ENCODE results near the gene UVRAG. TPM values are rescaled to one million over a fixed set of nuclear protein-coding genes. Genes with fewer than 3 reads are reported as not detected.

UVRAG gene
- total and polyA plus RNA-seq, 5 donors from 2014 or later, result 13.7 to 37.2 (median 16.6) TPM

DNA sequence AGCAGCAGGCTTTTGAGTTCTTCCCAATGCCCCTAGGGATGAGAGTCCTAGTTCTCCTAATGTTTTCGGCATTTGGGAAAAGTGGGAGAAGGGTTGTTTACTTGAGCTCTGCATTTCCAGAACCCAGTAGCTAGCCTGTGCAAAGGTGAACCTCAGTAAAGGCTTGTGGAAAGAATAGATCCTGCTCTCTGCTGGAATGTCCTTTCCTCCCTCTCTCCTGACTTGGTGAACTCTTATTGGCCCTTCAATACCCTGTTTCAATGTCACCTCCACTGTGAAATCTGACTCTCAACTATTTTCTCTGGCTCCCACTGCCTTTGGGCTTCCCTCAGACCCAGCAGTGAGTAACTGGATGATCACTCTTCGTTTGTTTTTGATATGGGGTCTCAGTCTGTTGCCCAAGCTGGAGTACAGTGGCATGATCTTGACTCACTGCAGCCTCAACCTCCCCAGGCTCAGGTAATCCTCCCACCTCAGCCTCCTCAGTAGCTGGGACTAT is 2.4 kb upstream of the UVRAG start:
- Histone ChIP-seq H3K9me3 (ENCODE audit: control insufficient read depth in 2 of 2, low read length in 2 of 2) (no peaks in the 10 kb centered on the region), H3K27ac (ENCODE audit: insufficient read depth, low read length, poor library complexity, severe bottlenecking) (no peak overlapping the region), H3K4me3 (ENCODE audit: low read depth, low read length) (no peak overlapping the region), H3K36me3 (ENCODE audit: control insufficient read depth, insufficient read depth, low read length) (no peaks in the 10 kb centered on the region), H3K4me1 (ENCODE audit: control insufficient read depth, insufficient read depth, low read length, poor library complexity, severe bottlenecking) (peaks cover 28% of the 10 kb centered on the region), H3K27me3 (ENCODE audit: control insufficient read depth, insufficient read depth, low read length) (peaks cover 2% of the 10 kb centered on the region)
- H3K4me3 Mint-ChIP-seq, result no peak overlapping the region
- no peaks in the 10 kb centered on the region for H3K36me3 Mint-ChIP-seq
- DNase-seq (no peak), ATAC-seq (ENCODE audit: low read depth in 2 of 2) (no peak)
- no peaks in the 10 kb centered on the region for H3K9me3 Mint-ChIP-seq
- peak overlapping the region in 2 of 3 donors; percentile 31 to 76 for H3K27ac Mint-ChIP-seq
- H3K27me3 Mint-ChIP-seq, result peaks cover 11% of the 10 kb centered on the region
- H3K4me1 Mint-ChIP-seq, result peaks cover 0 to 18% (median 9%) of the 10 kb centered on the region in 4 donors

DNA sequence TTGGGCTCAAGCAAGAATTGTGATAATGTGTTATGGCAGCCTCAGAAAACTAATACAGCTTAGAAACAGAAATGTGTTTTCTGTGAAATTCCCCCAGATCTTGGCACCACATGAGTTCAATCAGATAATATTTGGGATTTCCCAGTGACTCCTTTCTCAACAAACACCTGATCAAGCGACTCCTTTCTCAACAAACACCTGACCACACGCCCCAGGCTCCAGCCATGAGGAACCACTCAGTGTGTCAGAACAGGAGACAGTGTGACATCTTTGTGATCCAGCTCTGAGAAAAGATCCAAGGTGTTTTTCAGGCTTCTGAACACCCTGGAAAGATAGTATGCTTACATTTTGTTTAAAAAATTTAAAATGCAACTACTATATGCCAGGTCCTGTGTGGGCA is 1.9 kb upstream of the UVRAG start:
- no peak for DNase-seq
- peak overlapping the region; percentile 55 to 95 (median 76) for H3K27ac Mint-ChIP-seq
- no peaks in the 10 kb centered on the region for H3K36me3 ChIP-seq (ENCODE audit: control insufficient read depth, insufficient read depth, low read length)

DNA sequence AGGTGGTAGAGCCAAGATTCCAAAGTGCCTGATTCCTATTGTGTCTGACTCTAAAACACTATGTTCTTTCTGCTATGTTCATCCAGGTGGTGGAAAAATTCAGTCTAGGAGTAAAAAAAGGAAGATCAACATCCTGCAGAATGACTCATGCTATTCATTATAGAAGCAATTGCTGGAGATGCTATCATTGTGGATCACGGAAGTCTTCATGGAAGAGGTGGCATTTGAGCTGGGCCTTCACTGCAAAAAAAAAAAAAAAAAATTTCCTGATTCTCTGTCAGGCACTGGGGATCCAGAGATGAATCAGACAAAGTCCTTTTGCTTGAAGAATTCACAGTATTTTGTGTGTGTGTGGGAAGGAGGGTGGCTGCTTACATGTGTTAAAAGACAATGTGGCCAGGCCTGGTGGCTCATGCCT is 1.4 kb upstream of the UVRAG start:
- Mint-ChIP-seq H3K4me1 (peaks cover 4 to 26% (median 15%) of the 10 kb centered on the region in 4 donors), H3K9me3 (no peaks in the 10 kb centered on the region), H3K27ac (peak overlapping the region; percentile 55 to 97 (median 95)), H3K36me3 (no peaks in the 10 kb centered on the region), H3K27me3 (peaks cover 11% of the 10 kb centered on the region), H3K4me3 (peak overlapping the region in 3 of 4 donors; percentile 95 to 98 (median 97))
- H3K4me1 ChIP-seq (ENCODE audit: control insufficient read depth, insufficient read depth, low read length, poor library complexity, severe bottlenecking), result peaks cover 29% of the 10 kb centered on the region
- H3K4me3 ChIP-seq (ENCODE audit: low read depth, low read length), result no peak overlapping the region
- ATAC-seq (ENCODE audit: low read depth in 2 of 2), result no peak
- H3K27ac ChIP-seq (ENCODE audit: insufficient read depth, low read length, poor library complexity, severe bottlenecking), result peak overlapping the region; percentile 84
- no peak for DNase-seq
- peaks cover 2% of the 10 kb centered on the region for H3K27me3 ChIP-seq (ENCODE audit: control insufficient read depth, insufficient read depth, low read length)
- H3K36me3 ChIP-seq (ENCODE audit: control insufficient read depth, insufficient read depth, low read length), result no peaks in the 10 kb centered on the region
- no peaks in the 10 kb centered on the region for H3K9me3 ChIP-seq (ENCODE audit: control insufficient read depth in 2 of 2, low read length in 2 of 2)

More for the DNA sequence above, 1.9 kb upstream of the UVRAG start:
- H3K36me3 Mint-ChIP-seq, result no peaks in the 10 kb centered on the region
- H3K27me3 Mint-ChIP-seq, result peaks cover 11% of the 10 kb centered on the region
- Histone ChIP-seq H3K4me3 (ENCODE audit: low read depth, low read length) (no peak overlapping the region), H3K27me3 (ENCODE audit: control insufficient read depth, insufficient read depth, low read length) (peaks cover 2% of the 10 kb centered on the region), H3K4me1 (ENCODE audit: control insufficient read depth, insufficient read depth, low read length, poor library complexity, severe bottlenecking) (peaks cover 29% of the 10 kb centered on the region), H3K27ac (ENCODE audit: insufficient read depth, low read length, poor library complexity, severe bottlenecking) (no peak overlapping the region), H3K9me3 (ENCODE audit: control insufficient read depth in 2 of 2, low read length in 2 of 2) (no peaks in the 10 kb centered on the region)
- no peak for ATAC-seq (ENCODE audit: low read depth in 2 of 2)
- H3K9me3 Mint-ChIP-seq, result no peaks in the 10 kb centered on the region
- H3K4me3 Mint-ChIP-seq, result peak overlapping the region in 2 of 4 donors; percentile 95 to 97
- peaks cover 2 to 21% (median 12%) of the 10 kb centered on the region in 4 donors for H3K4me1 Mint-ChIP-seq

DNA sequence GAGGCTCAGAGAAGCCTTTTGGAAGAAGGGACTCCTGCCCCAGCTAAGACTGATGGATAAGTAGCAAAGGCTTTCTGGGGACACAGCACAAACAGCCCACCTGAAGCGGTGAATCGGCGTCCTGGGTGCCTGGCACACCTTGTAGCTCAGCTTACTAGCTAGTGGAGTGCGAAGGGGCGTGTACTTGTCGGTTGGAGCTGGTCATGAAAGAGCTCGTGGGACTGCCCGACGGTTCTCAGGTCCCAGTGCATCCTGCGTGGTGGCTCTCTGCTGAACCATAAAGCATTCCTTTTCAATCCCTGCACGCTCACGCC is 690 bp upstream of the UVRAG start:
- Histone ChIP-seq H3K9me3 (ENCODE audit: control insufficient read depth in 2 of 2, low read length in 2 of 2) (no peaks in the 10 kb centered on the region), H3K4me3 (ENCODE audit: low read depth, low read length) (peak overlapping the region; percentile 88), H3K36me3 (ENCODE audit: control insufficient read depth, insufficient read depth, low read length) (no peaks in the 10 kb centered on the region), H3K27me3 (ENCODE audit: control insufficient read depth, insufficient read depth, low read length) (peaks cover 2% of the 10 kb centered on the region), H3K4me1 (ENCODE audit: control insufficient read depth, insufficient read depth, low read length, poor library complexity, severe bottlenecking) (peaks cover 29% of the 10 kb centered on the region), H3K27ac (ENCODE audit: insufficient read depth, low read length, poor library complexity, severe bottlenecking) (peak overlapping the region; percentile 84)
- Mint-ChIP-seq H3K4me1 (peaks cover 4 to 32% (median 20%) of the 10 kb centered on the region in 4 donors), H3K36me3 (no peaks in the 10 kb centered on the region), H3K9me3 (no peaks in the 10 kb centered on the region), H3K4me3 (peak overlapping the region in 3 of 4 donors; percentile 95 to 98 (median 97)), H3K27me3 (peaks cover 11% of the 10 kb centered on the region), H3K27ac (peak overlapping the region; percentile 95 to 98 (median 97))
- DNase-seq (no peak), ATAC-seq (ENCODE audit: low read depth in 2 of 2) (peak; percentile 30 to 33)

DNA sequence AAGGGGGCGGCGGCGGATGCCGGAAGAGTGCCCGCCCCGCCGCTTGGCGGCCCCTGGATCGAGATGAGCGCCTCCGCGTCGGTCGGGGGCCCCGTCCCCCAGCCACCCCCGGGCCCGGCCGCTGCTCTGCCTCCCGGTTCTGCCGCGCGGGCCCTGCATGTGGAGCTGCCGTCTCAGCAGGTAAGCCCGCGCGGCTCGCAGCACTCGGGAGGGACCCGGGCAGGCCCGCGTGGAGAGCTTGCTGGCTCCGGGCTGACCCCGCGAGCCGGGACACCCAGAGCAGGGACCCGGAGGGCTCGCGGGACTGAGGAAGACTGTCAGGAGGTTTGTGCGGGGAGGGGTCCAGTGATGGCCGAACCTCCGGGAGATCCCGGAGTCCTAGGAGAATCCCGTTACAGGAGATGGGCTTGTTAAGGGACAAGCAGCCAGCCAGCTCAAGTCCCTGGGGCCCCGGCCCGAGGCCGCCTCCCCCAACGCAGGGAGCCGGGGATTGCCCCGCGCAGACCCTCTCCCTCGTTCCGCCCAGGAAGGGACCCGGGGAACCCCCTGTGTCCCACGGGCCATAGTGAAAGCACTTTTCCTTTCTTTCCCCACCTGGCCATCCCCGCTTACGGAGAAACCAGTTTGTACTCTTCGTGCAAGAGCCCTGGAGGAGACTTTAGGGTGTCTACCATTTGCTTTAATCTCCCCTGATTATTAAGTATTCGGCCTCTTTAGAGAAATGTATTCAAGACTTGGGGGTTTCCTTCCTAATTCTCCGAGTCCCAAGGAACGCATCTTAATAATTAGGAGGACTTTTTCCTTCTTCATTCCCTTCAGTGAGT is 547 bp downstream of the UVRAG start:
- peak in 1 of 2 donors; percentile 11 for ATAC-seq (ENCODE audit: low read depth in 2 of 2)
- H3K4me3 ChIP-seq (ENCODE audit: low read depth, low read length), result peak overlapping the region; percentile 94
- H3K27me3 ChIP-seq (ENCODE audit: control insufficient read depth, insufficient read depth, low read length), result peaks cover 2% of the 10 kb centered on the region
- peaks cover 30% of the 10 kb centered on the region for H3K4me1 ChIP-seq (ENCODE audit: control insufficient read depth, insufficient read depth, low read length, poor library complexity, severe bottlenecking)
- H3K36me3 ChIP-seq (ENCODE audit: control insufficient read depth, insufficient read depth, low read length), result no peaks in the 10 kb centered on the region
- H3K27me3 Mint-ChIP-seq, result peaks cover 7% of the 10 kb centered on the region
- no peaks in the 10 kb centered on the region for H3K9me3 ChIP-seq (ENCODE audit: control insufficient read depth in 2 of 2, low read length in 2 of 2)
- no peaks in the 10 kb centered on the region for H3K9me3 Mint-ChIP-seq
- peak overlapping the region; percentile 84 for H3K27ac ChIP-seq (ENCODE audit: insufficient read depth, low read length, poor library complexity, severe bottlenecking)
- DNase-seq, result peak; percentile 29 to 55 (median 48)
- H3K4me3 Mint-ChIP-seq, result peak overlapping the region in 3 of 4 donors; percentile 95 to 98 (median 97)
- H3K36me3 Mint-ChIP-seq, result no peaks in the 10 kb centered on the region
- H3K27ac Mint-ChIP-seq, result peak overlapping the region; percentile 95 to 98 (median 97)
- peaks cover 4 to 35% (median 20%) of the 10 kb centered on the region in 4 donors for H3K4me1 Mint-ChIP-seq

DNA sequence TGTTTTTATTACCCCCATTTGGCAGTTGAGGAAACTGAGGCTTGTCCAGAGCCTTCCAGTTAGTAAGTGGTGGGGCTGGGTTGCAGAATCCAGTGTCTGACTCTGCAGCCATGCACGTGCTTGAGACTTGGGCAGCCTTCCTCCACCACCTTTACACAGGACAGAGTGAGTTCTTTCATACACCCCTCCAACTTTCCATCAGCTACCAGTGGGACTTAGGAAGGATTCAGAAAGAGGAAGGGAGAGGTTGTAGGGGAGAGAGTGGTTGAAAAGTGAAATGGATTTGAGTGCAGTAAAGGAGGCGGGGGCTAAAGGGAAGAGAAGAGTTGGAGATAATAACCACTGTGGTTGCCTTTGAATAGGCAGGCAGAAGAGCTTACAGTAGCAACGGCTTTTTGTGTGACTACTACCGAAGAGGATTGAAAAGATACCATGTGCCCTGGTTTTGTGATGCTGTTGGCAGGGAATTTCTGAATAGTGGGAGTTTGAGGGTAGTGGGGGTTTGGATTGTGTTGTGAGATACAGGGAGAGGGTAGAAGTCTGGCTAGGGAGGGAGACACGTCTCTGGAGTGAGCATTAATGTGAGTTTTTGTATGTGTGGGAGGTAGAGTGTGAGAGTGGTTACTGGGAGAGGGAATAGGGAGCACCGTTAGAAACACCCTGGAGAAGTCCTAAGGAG is 1.7 kb downstream of the UVRAG start:
- Histone ChIP-seq H3K36me3 (ENCODE audit: control insufficient read depth, insufficient read depth, low read length) (no peaks in the 10 kb centered on the region), H3K4me1 (ENCODE audit: control insufficient read depth, insufficient read depth, low read length, poor library complexity, severe bottlenecking) (peaks cover 34% of the 10 kb centered on the region), H3K4me3 (ENCODE audit: low read depth, low read length) (peak overlapping the region; percentile 94), H3K9me3 (ENCODE audit: control insufficient read depth in 2 of 2, low read length in 2 of 2) (no peaks in the 10 kb centered on the region), H3K27me3 (ENCODE audit: control insufficient read depth, insufficient read depth, low read length) (no peaks in the 10 kb centered on the region), H3K27ac (ENCODE audit: insufficient read depth, low read length, poor library complexity, severe bottlenecking) (no peak overlapping the region)
- no peak overlapping the region for H3K27ac Mint-ChIP-seq
- no peak for ATAC-seq (ENCODE audit: low read depth in 2 of 2)
- no peak overlapping the region for H3K4me3 Mint-ChIP-seq
- no peaks in the 10 kb centered on the region for H3K9me3 Mint-ChIP-seq
- peaks cover 4 to 43% (median 27%) of the 10 kb centered on the region in 4 donors for H3K4me1 Mint-ChIP-seq
- H3K27me3 Mint-ChIP-seq, result peaks cover 7% of the 10 kb centered on the region
- DNase-seq, result peak in 1 of 3 donors; percentile 39
- H3K36me3 Mint-ChIP-seq, result peaks cover 8% of the 10 kb centered on the region

DNA sequence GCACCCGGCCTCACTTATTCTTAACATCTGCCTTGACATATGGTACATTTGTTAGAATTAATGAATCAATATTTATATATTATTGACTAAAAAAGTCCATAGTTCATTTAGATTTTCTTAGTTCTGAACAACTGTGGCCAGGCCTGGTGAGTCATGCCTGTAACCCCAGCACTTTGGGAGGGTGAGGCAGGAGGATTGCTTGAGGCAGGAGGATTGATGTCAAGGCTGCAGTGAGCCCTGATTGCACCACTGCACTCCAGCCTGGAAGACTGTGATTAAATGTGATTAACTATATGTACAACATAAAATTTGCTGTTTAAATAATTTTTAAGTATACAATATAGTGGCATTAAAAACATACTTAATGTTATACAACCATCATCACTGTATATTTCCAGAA is 5.6 kb downstream of the UVRAG start:
- ATAC-seq (ENCODE audit: low read depth in 2 of 2), result no peak

More for the DNA sequence above, 5.6 kb downstream of the UVRAG start:
- Histone ChIP-seq H3K9me3 (ENCODE audit: control insufficient read depth in 2 of 2, low read length in 2 of 2) (no peaks in the 10 kb centered on the region), H3K4me3 (ENCODE audit: low read depth, low read length) (no peak overlapping the region), H3K36me3 (ENCODE audit: control insufficient read depth, insufficient read depth, low read length) (peaks cover 6% of the 10 kb centered on the region), H3K4me1 (ENCODE audit: control insufficient read depth, insufficient read depth, low read length, poor library complexity, severe bottlenecking) (peaks cover 41% of the 10 kb centered on the region), H3K27me3 (ENCODE audit: control insufficient read depth, insufficient read depth, low read length) (no peaks in the 10 kb centered on the region), H3K27ac (ENCODE audit: insufficient read depth, low read length, poor library complexity, severe bottlenecking) (no peak overlapping the region)
- H3K36me3 Mint-ChIP-seq, result peaks cover 25% of the 10 kb centered on the region
- H3K4me3 Mint-ChIP-seq, result no peak overlapping the region
- no peaks in the 10 kb centered on the region for H3K9me3 Mint-ChIP-seq
- DNase-seq, result no peak
- peaks cover 15 to 59% (median 40%) of the 10 kb centered on the region in 4 donors for H3K4me1 Mint-ChIP-seq
- H3K27ac Mint-ChIP-seq, result no peak overlapping the region
- no peaks in the 10 kb centered on the region for H3K27me3 Mint-ChIP-seq

All from CD4-positive, CD25-positive, alpha-beta regulatory T cell (primary cell).